Breast epithelium (tissue), 4 donors: ENCODE data around the gene GNAQ. TPM values are rescaled to one million over a fixed set of nuclear protein-coding genes. Genes with fewer than 3 reads are reported as not detected.
"Not testable (repeated sequence)": the region's sequence is repeated elsewhere in the genome, so short reads cannot be mapped to it uniquely, and the experiment has no call there.

Experiments
- DNase-seq, 2 donors: peaks; one replicate each; pipeline ENCODE4 v3.0.0-alpha.2; 2019; ENCODE audit warnings: low spot score in 2 of 2
- H3K27ac ChIP-seq, 2 donors: fragments of 200-600 bp; sonication (generic) in 1 of 2; one replicate each; pipeline ENCODE4 v1.5.1; 2016 to 2019; ENCODE audit warnings: mild to moderate bottlenecking in 1 of 2
- H3K27me3 ChIP-seq, 2 donors: fragments of 200-600 bp; sonication (generic) in 1 of 2; one replicate each; pipeline versions ENCODE4 v1.5.1 to v1.6.0; 2017 to 2019; ENCODE audit warnings: control low read depth in 1 of 2, mild to moderate bottlenecking in 1 of 2
- H3K36me3 ChIP-seq: fragments of 200-600 bp; one replicate; pipeline ENCODE4 v1.5.1; 2019
- H3K4me1 ChIP-seq, 2 donors: fragments of 200-600 bp; sonication (generic); one replicate each; pipeline ENCODE4 v1.5.1; 2016 to 2019; ENCODE audit warnings: control low read depth in 1 of 2
- H3K4me3 ChIP-seq, 3 donors: fragments of 200-600 bp; sonication (generic); 1 replicate in 2 of 3; 2 replicates in 1 of 3; pipeline ENCODE4 v1.5.1; 2016 to 2019; ENCODE audit warnings: mild to moderate bottlenecking in 3 of 3, moderate library complexity in 2 of 3
- H3K9me3 ChIP-seq, 2 donors: fragments of 200-600 bp; sonication (generic) in 1 of 2; one replicate each; pipeline ENCODE4 v1.5.1; 2016 to 2019; ENCODE audit warnings: control low read depth in 1 of 2
- POLR2A ChIP-seq: fragments of 450-650 bp; IDR thresholded peaks from one replicate; pipeline ENCODE4 v1.6.1; 2016; ENCODE audit warnings: antibody characterized with exemption, mild to moderate bottlenecking, moderate library complexity
- POLR2AphosphoS5 ChIP-seq, 3 donors: sonication (generic); formaldehyde crosslinking; IDR thresholded peaks; one replicate each; pipeline ENCODE4 v1.6.1; 2017; ENCODE audit warnings: antibody characterized with exemption in 3 of 3
- intact Hi-C: fragments of 100-400 bp; cut with DNase I; formaldehyde crosslinking; loops from one replicate; pipeline ENCODE4 v1.15.1; 2023; ENCODE audit warnings: low total_unique reads
- total RNA-seq, 3 donors: library from RNA; depleted of rRNA; stranded (reverse); fragments of >200 nt; gene quantifications; one replicate each; pipeline ENCODE4 v1.1.0, GENCODE V29; 2016
- TF ChIP-seq, protein P1 (sequence below), 3 donors: fragments of 450-650 bp; IDR thresholded peaks; one replicate each; pipeline ENCODE4 v1.5.1; 2016 to 2017; ENCODE audit warnings: antibody characterized with exemption in 3 of 3, mild to moderate bottlenecking in 3 of 3, moderate library complexity in 3 of 3

The GNAQ gene
- total RNA-seq, 3 donors from 2014 or later: 39.0 to 49.3 (median 47.2) TPM

DNA sequence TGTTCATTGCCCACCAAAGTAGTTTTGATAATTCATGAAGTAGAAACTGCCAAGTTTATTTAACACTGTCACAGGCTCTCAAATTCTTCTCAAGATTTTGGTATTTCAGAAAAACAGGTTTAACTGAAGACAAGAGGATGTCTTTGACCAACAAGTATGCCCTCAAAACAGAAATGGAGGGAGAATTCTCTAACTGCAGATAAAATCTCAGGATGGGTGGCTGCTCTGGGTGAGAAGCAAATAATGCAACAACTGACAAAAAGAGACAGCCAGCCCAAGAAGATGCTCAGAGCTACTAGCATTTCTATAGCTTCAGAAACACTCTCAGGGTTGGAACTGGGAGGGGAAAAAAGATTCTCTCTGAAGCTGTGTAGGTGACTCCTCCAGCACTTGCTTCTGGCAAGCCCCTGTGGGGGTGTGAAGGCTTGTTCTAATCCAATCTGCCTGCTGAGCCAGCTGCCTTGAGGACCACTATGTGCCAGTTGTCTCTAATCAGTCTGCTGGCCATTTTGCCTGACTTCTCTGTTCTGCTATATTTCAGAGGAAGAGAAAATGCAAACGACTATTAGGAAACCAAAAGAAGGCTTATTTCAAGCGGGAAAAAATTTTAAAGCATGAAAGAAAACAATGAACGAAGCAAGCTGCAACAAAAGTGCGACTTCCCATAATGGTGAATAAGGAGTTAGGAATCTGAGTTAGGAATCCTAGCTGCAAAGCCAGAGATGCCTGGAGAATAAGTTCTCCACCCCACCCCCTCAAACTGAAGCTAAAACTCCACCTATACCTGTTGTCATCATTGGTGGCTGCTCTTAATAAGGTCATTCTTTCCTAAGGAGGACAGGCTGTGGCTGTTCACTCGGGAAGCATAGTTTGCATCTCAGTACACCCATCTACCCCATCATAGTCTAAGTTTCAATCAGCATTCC is 147.5 kb downstream of the GNAQ start:
- H3K27me3 ChIP-seq: no peaks in the 10 kb centered on the region
- TF ChIP-seq POLR2A: no peak
- TF ChIP-seq POLR2AphosphoS5 (IDR thresholded peaks at IDR 0.05): no peak
- TF ChIP-seq, protein P1, sequence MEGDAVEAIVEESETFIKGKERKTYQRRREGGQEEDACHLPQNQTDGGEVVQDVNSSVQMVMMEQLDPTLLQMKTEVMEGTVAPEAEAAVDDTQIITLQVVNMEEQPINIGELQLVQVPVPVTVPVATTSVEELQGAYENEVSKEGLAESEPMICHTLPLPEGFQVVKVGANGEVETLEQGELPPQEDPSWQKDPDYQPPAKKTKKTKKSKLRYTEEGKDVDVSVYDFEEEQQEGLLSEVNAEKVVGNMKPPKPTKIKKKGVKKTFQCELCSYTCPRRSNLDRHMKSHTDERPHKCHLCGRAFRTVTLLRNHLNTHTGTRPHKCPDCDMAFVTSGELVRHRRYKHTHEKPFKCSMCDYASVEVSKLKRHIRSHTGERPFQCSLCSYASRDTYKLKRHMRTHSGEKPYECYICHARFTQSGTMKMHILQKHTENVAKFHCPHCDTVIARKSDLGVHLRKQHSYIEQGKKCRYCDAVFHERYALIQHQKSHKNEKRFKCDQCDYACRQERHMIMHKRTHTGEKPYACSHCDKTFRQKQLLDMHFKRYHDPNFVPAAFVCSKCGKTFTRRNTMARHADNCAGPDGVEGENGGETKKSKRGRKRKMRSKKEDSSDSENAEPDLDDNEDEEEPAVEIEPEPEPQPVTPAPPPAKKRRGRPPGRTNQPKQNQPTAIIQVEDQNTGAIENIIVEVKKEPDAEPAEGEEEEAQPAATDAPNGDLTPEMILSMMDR (IDR thresholded peaks at IDR 0.05): no peak
- intact Hi-C loops: no loop called here
- H3K36me3 ChIP-seq: no peaks in the 10 kb centered on the region
- peak overlapping the region; percentile 27 to 83 for H3K27ac ChIP-seq
- H3K9me3 ChIP-seq: no peaks in the 10 kb centered on the region
- H3K4me1 ChIP-seq: no peaks in the 10 kb centered on the region
- no peak overlapping the region for H3K4me3 ChIP-seq
- peak in 1 of 2 donors; percentile 54 for DNase-seq

DNA sequence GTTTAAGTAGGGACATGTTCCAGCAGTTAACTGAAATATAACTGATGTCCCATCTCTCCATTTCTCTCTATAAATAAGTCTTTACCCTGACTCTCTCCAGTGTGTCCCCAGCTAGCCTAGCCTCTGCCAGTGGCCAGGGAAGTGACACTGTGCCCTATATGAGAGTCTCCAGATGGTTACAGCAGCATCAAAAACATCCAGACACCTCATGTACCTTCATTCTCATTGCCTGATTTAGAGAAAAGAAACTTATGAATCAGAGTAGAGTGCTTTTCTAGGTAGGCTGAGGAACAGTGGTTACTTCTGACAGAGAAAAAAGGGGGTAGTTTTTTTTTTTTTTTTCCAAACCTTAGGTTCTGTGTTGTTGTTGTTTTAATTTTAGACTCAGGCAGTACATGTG is 148.5 kb downstream of the GNAQ start:
- no peaks in the 10 kb centered on the region for H3K9me3 ChIP-seq
- no peaks in the 10 kb centered on the region for H3K36me3 ChIP-seq
- intact Hi-C loops: no loop called here
- H3K4me1 ChIP-seq: no peaks in the 10 kb centered on the region
- no peak for DNase-seq
- H3K4me3 ChIP-seq: no peak overlapping the region
- TF ChIP-seq POLR2AphosphoS5 (IDR thresholded peaks at IDR 0.05): no peak
- TF ChIP-seq, protein P1 (IDR thresholded peaks at IDR 0.05): no peak
- no peak for TF ChIP-seq POLR2A
- H3K27me3 ChIP-seq: no peaks in the 10 kb centered on the region
- peak overlapping the region; percentile 27 to 40 for H3K27ac ChIP-seq

DNA sequence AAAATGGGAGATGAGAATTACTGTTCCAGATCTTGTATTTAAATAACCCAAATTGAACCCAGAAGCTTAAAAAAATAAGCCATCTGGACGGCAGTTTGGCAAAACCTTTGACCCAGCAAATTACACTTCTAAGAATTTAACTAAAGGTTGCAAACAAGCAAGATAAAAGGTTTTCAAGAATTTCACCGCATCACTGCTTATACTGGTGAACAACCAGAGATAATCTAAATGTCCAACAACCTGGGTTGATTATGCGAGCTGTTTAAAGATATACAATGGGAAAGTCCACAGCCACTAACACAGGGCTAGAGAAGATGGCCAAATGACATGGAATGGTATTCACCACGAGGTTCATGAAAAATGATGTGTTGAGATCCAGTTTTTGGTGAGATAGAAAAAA is 149.3 kb downstream of the GNAQ start:
- H3K4me3 ChIP-seq: no peak overlapping the region

DNA sequence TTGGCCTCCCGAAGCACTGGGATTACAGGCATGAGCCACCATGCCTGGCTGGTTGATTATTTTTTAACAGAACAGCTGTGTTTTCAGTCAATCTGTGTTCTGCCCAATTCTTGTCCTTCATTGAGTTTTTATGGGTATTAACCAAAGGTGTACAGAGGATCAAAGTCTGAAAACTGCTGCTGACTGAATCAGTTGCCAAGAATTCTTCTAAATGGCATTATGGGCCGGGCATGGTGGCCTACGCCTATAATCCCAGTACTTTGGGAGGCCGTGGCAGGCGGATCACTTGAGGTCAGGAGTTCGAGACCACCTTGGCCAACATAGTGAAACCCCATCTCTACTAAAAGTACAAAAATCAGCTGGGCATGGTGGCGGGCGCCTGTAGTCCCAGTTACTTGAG is 150.0 kb downstream of the GNAQ start:
- H3K27ac ChIP-seq, H3K36me3 ChIP-seq, H3K9me3 ChIP-seq, DNase-seq, H3K4me3 ChIP-seq, H3K27me3 ChIP-seq, intact Hi-C loops, H3K4me1 ChIP-seq: not testable (repeated sequence)

More for the DNA sequence above, 149.3 kb downstream of the GNAQ start:
- Histone ChIP-seq H3K9me3 (no peaks in the 10 kb centered on the region), H3K36me3 (no peaks in the 10 kb centered on the region), H3K27me3 (no peaks in the 10 kb centered on the region), H3K4me1 (no peaks in the 10 kb centered on the region), H3K27ac (no peak overlapping the region)
- TF ChIP-seq, protein P1 (IDR thresholded peaks at IDR 0.05): no peak
- TF ChIP-seq POLR2AphosphoS5 (IDR thresholded peaks at IDR 0.05) (no peak), POLR2A (no peak)
- no peak for DNase-seq
- intact Hi-C loops: no loop called here

DNA sequence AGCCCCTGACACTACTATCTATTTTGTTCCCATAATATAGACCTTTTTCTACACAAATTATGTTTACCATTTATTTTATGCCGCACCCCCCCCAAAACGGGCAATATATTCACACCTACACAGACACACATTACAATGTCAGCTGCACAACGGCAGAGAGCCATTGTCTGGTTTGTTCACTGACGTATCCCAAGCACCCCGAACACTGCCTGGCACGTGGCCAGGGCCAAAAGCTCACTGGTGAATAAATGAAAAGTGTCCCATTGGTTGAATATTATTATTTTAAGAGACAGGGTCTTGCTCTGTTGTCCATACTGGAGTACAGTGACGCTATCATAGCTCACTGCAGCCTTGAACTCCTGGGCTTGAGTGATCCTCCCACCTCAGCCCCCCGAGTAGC is 150.5 kb downstream of the GNAQ start:
- no peak overlapping the region for H3K4me3 ChIP-seq
- no peak for DNase-seq
- no peaks in the 10 kb centered on the region for H3K4me1 ChIP-seq
- no peak overlapping the region for H3K27ac ChIP-seq
- no peaks in the 10 kb centered on the region for H3K9me3 ChIP-seq
- H3K36me3 ChIP-seq: no peaks in the 10 kb centered on the region
- H3K27me3 ChIP-seq: no peaks in the 10 kb centered on the region
- TF ChIP-seq POLR2AphosphoS5 (IDR thresholded peaks at IDR 0.05) (no peak), POLR2A (no peak)
- TF ChIP-seq, protein P1 (IDR thresholded peaks at IDR 0.05): no peak
- intact Hi-C loops: no loop called here
